HCT116 (cell line): ENCODE results near the gene EPRS1. TPM values are rescaled to one million over a fixed set of nuclear protein-coding genes. Genes with fewer than 3 reads are reported as not detected.
A peak's percentile ranks its signal among the peaks of the same experiment; 100 is the strongest.

Experiments
- ATAC-seq: fragments of 200-7000 bp; cut with Tn5 transposase; 2 replicates; pipeline ENCODE4 v1.9.1; 2020; ENCODE audit warnings: mild to moderate bottlenecking, moderate library complexity
- BruUV-seq: library from RNA; stranded (reverse); fragments of 400-500 nt; replicated peaks from 2 replicates; lab custom pipeline; 2021; lab: Mats Ljungman, UMichigan
- CTCF ChIA-PET: fragments of 300-600 bp; sonication (Branson Sonifier 250); formaldehyde crosslinking; loops from one replicate; lab custom pipeline; 2021; ENCODE audit warnings: antibody characterized with exemption; lab: Charles Lee
- POLR2A ChIA-PET: fragments of 300-600, 350-600 bp; sonication (Branson Sonifier 250); formaldehyde crosslinking; loops from one replicate; lab custom pipeline; 2021; ENCODE audit warnings: antibody characterized with exemption; lab: Charles Lee
- RAD21 ChIA-PET, 2 experiments: fragments of 300-600 bp; sonication (Branson Sonifier 250); formaldehyde crosslinking; loops; one replicate each; lab custom pipeline; 2023; ENCODE audit warnings: low total read pairs in 2 of 2; ENCODE audit not compliant: uncharacterized antibody in 2 of 2, unreplicated experiment in 2 of 2, low non-redundant PET in 1 of 2; lab: Charles Lee
- DNase-seq: peaks from one replicate; pipeline ENCODE4 v3.0.0-alpha.2; 2010; ENCODE audit warnings: low read depth, low spot score
- H2AFZ ChIP-seq: fragments of 200-600 bp; shearing (Covaris generic), sonication (generic); 2 replicates; pipeline ENCODE4 v1.6.1; 2017; ENCODE audit warnings: low read depth, mixed run types, mixed read lengths, antibody characterized with exemption, low read length; ENCODE audit not compliant: poor library complexity, severe bottlenecking
- H3K27ac ChIP-seq: 2 replicates; pipeline ENCODE4 v1.5.1; 2012; ENCODE audit warnings: low read depth, low read length
- H3K27me3 ChIP-seq: fragments of 200-600 bp; sonication (generic); 2 replicates; pipeline ENCODE4 v1.6.1; 2016; ENCODE audit warnings: mixed run types, low read length, mixed read lengths; ENCODE audit not compliant: insufficient read depth
- H3K36me3 ChIP-seq, 2 experiments: fragments of 200-500 bp in 1 of 2; fragments of 200-600 bp in 1 of 2; sonication (Bioruptor generic) in 1 of 2; sonication (generic) in 1 of 2; 2 replicates each; pipeline versions ENCODE4 v1.5.1 to v1.6.1; 2014 to 2016; ENCODE audit warnings: low read length in 2 of 2, inconsistent platforms in 1 of 2, mixed read lengths in 1 of 2, mixed run types in 1 of 2; ENCODE audit not compliant: insufficient read depth in 2 of 2, control insufficient read depth in 1 of 2
- H3K4me1 ChIP-seq, 2 experiments: fragments of 200-600 bp in 1 of 2; sonication (generic) in 1 of 2; 2 replicates each; pipeline versions ENCODE4 v1.5.1 to v1.6.1; 2012 to 2017; ENCODE audit warnings: low read length in 2 of 2, inconsistent platforms in 1 of 2, mild to moderate bottlenecking in 1 of 2, mixed read lengths in 1 of 2, mixed run types in 1 of 2, moderate library complexity in 1 of 2; ENCODE audit not compliant: insufficient read depth in 2 of 2, control insufficient read depth in 1 of 2
- H3K4me2 ChIP-seq: fragments of 200-600 bp; sonication (generic); 2 replicates; pipeline ENCODE4 v1.6.1; 2017; ENCODE audit warnings: mixed run types, low read length, mixed read lengths
- H3K4me3 ChIP-seq, 2 experiments: fragments of 200-600 bp in 1 of 2; sonication (generic) in 1 of 2; replicated peaks in 1 of 2; 2 replicates each; pipeline ENCODE4 v1.5.1; 2011 to 2016; ENCODE audit warnings: low read length in 2 of 2, control low read depth in 1 of 2, low read depth in 1 of 2, mild to moderate bottlenecking in 1 of 2, mixed read lengths in 1 of 2, mixed run types in 1 of 2
- H3K79me2 ChIP-seq: fragments of 200-600 bp; sonication (generic); 2 replicates; pipeline ENCODE4 v1.6.1; 2017; ENCODE audit warnings: mild to moderate bottlenecking, mixed run types, low read length, moderate library complexity, mixed read lengths; ENCODE audit not compliant: insufficient read depth
- H3K9ac ChIP-seq: fragments of 200-600 bp; sonication (generic); 2 replicates; pipeline ENCODE4 v1.6.1; 2016; ENCODE audit warnings: low read length, mixed read lengths
- H3K9me2 ChIP-seq: fragments of 200-600 bp; sonication (generic), shearing (Covaris generic); 2 replicates; pipeline ENCODE4 v1.6.1; 2017; ENCODE audit warnings: mixed run types, mild to moderate bottlenecking, moderate library complexity; ENCODE audit not compliant: insufficient read depth
- H3K9me3 ChIP-seq, 2 experiments: fragments of 200-500 bp in 1 of 2; fragments of 200-600 bp in 1 of 2; sonication (Bioruptor generic) in 1 of 2; sonication (generic) in 1 of 2; 2 replicates each; pipeline ENCODE4 v1.6.1; 2014 to 2017; ENCODE audit warnings: low read length in 2 of 2, mixed read lengths in 2 of 2, inconsistent platforms in 1 of 2, low read depth in 1 of 2, mild to moderate bottlenecking in 1 of 2, mixed run types in 1 of 2, moderate library complexity in 1 of 2; ENCODE audit not compliant: control insufficient read depth in 1 of 2, insufficient read depth in 1 of 2
- H4K20me1 ChIP-seq: fragments of 200-600 bp; sonication (generic), shearing (Covaris generic); 2 replicates; pipeline ENCODE4 v1.6.1; 2017; ENCODE audit warnings: mixed run types, mild to moderate bottlenecking, moderate library complexity; ENCODE audit not compliant: insufficient read depth
- CEBPB ChIP-seq: IDR thresholded peaks from 2 replicates; pipeline ENCODE4 v1.6.1; 2012; ENCODE audit warnings: low read depth
- EGR1 ChIP-seq: IDR thresholded peaks from 2 replicates; pipeline ENCODE4 v1.6.1; 2012; ENCODE audit warnings: low read depth
- EZH2phosphoT487 ChIP-seq: fragments of 200-600 bp; IDR thresholded peaks from 2 replicates; pipeline ENCODE4 v1.6.1; 2018; ENCODE audit warnings: antibody characterized with exemption, borderline replicate concordance
- JUND ChIP-seq: IDR thresholded peaks from 2 replicates; pipeline ENCODE4 v1.6.1; 2012
- POLR2AphosphoS5 ChIP-seq: IDR thresholded peaks from 2 replicates; pipeline ENCODE4 v1.6.1; 2011; ENCODE audit warnings: mild to moderate bottlenecking, low read depth, low read length, moderate library complexity
- SIN3A ChIP-seq: IDR thresholded peaks from 2 replicates; pipeline ENCODE4 v1.6.1; 2012; ENCODE audit warnings: low read depth
- SRF ChIP-seq: IDR thresholded peaks from 2 replicates; pipeline ENCODE4 v1.6.1; 2012; ENCODE audit warnings: low read depth
- ZFX ChIP-seq: fragments of 450-650 bp; IDR thresholded peaks from 2 replicates; pipeline ENCODE4 v1.6.1; 2017
- intact Hi-C: fragments of 100-400 bp; cut with micrococcal nuclease; formaldehyde crosslinking; loops from 2 replicates; pipeline ENCODE4 v1.10.0; 2022
- total RNA-seq: library from RNA; stranded (reverse); gene quantifications from one replicate; pipeline ENCODE4 v1.2.1, GENCODE V29; 2021; ENCODE audit not compliant: unreplicated experiment
- TF ChIP-seq, protein P1 (sequence below): IDR thresholded peaks from 2 replicates; pipeline ENCODE4 v1.6.1; 2012; ENCODE audit warnings: low read depth

Gene EPRS1
- total RNA-seq, 1 experiment from 2014 or later, result 188 TPM

DNA sequence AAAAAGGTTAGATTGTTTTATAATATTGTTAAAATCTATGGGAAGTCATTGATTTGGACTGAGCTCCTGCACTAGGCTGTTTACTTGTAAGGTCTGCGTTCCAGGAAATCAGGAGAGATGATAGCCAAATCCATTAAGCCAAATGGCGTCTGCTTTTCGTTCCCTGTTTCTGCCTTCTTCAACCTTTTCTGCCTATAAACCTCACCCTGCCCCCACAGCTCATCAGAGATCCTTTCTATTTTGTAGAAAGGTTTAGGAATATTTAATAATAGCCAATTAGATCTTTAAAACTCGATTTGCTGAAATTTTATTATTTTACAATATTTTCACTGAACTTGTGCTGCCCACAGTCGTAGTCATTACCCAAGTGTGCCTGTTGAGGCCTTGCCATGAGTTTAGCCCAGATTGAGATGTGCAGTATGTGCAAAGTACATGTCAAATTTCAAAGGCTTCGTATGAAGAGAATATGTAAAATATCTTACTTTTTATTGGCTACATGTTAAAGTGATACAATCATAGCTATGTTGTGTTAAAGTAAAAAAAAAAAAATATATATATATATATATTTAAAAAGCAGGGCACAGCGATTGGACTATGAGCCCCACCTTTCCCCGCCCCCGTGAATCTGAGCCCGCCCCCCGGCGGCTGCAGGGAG lies 47.2 kb upstream of the EPRS1 start:
- intact Hi-C loops, result loop anchor here (2.0 kb wide), 1 partner anchor 47 kb away; the partner anchor contains the start of gene EPRS1
- Histone ChIP-seq H3K27me3 (no peaks in the 10 kb centered on the region), H3K9me2 (no peaks in the 10 kb centered on the region), H3K36me3 (peaks cover 8 to 9% of the 10 kb centered on the region in 2 experiments; a peak in 3 of 4 replicates), H3K9me3 (no peaks in the 10 kb centered on the region), H3K79me2 (peaks cover 27% of the 10 kb centered on the region), H3K4me2 (peak overlapping the region; percentile 24)
- no peak for DNase-seq
- CTCF ChIA-PET, result interaction anchor here (1.2 to 1.3 kb wide), 2 partner anchors 12 to 20 kb away, joined by 3 to 5 read pairs; no protein-coding TSS in a partner anchor
- TF ChIP-seq SIN3A, result 0 out of 2 replicates have a peak, but pooled peaks have one; percentile 16
- no peak for TF ChIP-seq ZFX
- TF ChIP-seq JUND, result 0 out of 2 replicates have a peak, but pooled peaks have one; percentile 9
- TF ChIP-seq, all 23 proteins: peak for 2
- Histone ChIP-seq H2AFZ (peak overlapping the region; percentile 78), H3K9ac (no peak overlapping the region), H4K20me1 (no peaks in the 10 kb centered on the region), H3K4me1 (peaks cover 9 to 19% of the 10 kb centered on the region in 2 experiments; a peak in 3 of 4 replicates), H3K4me3 (peak overlapping the region in 1 of 2 experiments; percentile 71; a peak in 1 of 4 replicates), H3K27ac (no peak overlapping the region; the same call in 1 of the 2 replicates)
- BruUV-seq, result no TSS peak
- ATAC-seq, result no peak; the same call in 1 of the 2 replicates
- ChIA-PET POLR2A (interaction anchor here (1.2 kb wide), 1 partner anchor 11 kb away, joined by 3 read pairs; no protein-coding TSS in a partner anchor), RAD21 (interaction anchor here in 1 of 2 experiments (0.6 kb wide), 1 partner anchor 134 kb away, joined by 3 read pairs; no protein-coding TSS in a partner anchor)

DNA sequence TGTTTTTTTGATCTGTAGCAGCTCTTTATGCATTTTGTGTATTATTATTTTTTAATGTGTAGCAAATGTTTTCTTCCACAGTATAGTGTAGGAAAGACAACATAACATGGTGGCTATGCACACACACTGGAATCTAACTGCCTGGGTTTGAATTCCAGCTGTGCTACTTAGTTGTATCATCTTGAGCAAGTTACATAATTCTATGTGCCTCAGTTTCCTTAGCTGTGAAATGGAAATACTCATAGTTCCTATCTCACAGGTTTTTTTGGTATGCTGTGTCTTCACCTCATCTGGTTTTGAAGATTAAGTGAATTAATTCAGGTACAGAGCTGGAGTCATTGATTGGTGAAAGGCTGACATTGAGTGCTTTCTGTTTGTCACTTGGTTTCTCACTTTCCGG lies 46.4 kb upstream of the EPRS1 start:
- Histone ChIP-seq H4K20me1 (no peaks in the 10 kb centered on the region), H3K9me3 (no peaks in the 10 kb centered on the region), H3K27me3 (no peaks in the 10 kb centered on the region), H3K4me3 (no peak overlapping the region), H3K27ac (no peak overlapping the region), H3K9ac (no peak overlapping the region), H3K79me2 (peaks cover 27% of the 10 kb centered on the region), H3K4me1 (peaks cover 9 to 19% of the 10 kb centered on the region in 2 experiments; a peak in 3 of 4 replicates), H3K9me2 (no peaks in the 10 kb centered on the region), H2AFZ (peak overlapping the region; percentile 78), H3K36me3 (peaks cover 2 to 6% of the 10 kb centered on the region in 2 experiments; a peak in 2 of 4 replicates), H3K4me2 (no peak overlapping the region)
- TF ChIP-seq EGR1 (no peak), CEBPB (no peak), POLR2AphosphoS5 (no peak), EZH2phosphoT487 (no peak), SRF (no peak)
- TF ChIP-seq, protein P1, sequence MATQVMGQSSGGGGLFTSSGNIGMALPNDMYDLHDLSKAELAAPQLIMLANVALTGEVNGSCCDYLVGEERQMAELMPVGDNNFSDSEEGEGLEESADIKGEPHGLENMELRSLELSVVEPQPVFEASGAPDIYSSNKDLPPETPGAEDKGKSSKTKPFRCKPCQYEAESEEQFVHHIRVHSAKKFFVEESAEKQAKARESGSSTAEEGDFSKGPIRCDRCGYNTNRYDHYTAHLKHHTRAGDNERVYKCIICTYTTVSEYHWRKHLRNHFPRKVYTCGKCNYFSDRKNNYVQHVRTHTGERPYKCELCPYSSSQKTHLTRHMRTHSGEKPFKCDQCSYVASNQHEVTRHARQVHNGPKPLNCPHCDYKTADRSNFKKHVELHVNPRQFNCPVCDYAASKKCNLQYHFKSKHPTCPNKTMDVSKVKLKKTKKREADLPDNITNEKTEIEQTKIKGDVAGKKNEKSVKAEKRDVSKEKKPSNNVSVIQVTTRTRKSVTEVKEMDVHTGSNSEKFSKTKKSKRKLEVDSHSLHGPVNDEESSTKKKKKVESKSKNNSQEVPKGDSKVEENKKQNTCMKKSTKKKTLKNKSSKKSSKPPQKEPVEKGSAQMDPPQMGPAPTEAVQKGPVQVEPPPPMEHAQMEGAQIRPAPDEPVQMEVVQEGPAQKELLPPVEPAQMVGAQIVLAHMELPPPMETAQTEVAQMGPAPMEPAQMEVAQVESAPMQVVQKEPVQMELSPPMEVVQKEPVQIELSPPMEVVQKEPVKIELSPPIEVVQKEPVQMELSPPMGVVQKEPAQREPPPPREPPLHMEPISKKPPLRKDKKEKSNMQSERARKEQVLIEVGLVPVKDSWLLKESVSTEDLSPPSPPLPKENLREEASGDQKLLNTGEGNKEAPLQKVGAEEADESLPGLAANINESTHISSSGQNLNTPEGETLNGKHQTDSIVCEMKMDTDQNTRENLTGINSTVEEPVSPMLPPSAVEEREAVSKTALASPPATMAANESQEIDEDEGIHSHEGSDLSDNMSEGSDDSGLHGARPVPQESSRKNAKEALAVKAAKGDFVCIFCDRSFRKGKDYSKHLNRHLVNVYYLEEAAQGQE, result no peak
- ChIA-PET CTCF (interaction anchor here (1.3 kb wide), 1 partner anchor 21 kb away, joined by 5 read pairs; no protein-coding TSS in a partner anchor), POLR2A (no interaction called here), RAD21 (no interaction called here)
- intact Hi-C loops, result no loop called here
- DNase-seq (no peak), ATAC-seq (no peak)
- no TSS peak for BruUV-seq
